GM12864 (cell line): Measurements from ENCODE around the gene FMN2.

Experiments used
- DNase-seq: peaks from one replicate; pipeline ENCODE4 v3.0.0-alpha.2; 2011; ENCODE audit warnings: low read depth
- H3K4me3 ChIP-seq: 2 replicates; pipeline ENCODE4 v1.5.1; 2011; ENCODE audit warnings: mild to moderate bottlenecking, low read depth, low read length, control low read depth
- TF ChIP-seq, protein P1 (sequence below): IDR thresholded peaks from 2 replicates; pipeline ENCODE4 v1.5.1; 2011; ENCODE audit warnings: low read depth, mild to moderate bottlenecking, moderate library complexity, low read length, control low read depth, inconsistent platforms; ENCODE audit errors: missing control alignments

Gene FMN2

GRCh38 chr1:240241278-240241677 lies 149.6 kb downstream of the FMN2 start:
- DNase-seq: no peak
- H3K4me3 ChIP-seq: no peak overlapping the region

DNA sequence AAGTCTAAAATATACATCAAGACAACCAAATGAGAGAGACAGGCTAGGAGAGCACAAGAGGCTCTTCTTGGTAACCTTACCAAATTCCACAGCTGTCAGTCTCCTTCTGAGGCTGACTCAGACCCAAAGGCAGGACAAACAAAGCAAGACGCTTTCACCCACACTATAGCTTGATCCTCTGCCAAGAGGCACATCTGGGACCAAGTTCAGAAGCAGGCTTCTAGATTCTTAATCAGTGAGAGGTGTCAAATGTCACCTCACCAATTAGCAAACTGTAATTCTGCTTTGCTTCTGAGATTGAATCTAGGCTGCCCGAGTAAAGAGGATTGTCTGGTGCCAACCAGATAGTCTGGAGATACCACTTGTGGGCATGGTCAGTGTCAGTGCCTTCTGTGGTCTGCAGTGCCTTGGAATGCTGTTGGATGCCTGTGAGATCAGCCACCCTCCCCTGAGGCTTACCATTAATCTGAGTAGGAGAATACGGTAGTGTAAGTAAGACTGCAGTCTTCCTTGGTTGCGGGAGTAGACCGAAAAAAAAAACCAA lies 151.0 kb downstream of the FMN2 start:
- DNase-seq: no peak
- TF ChIP-seq, protein P1, sequence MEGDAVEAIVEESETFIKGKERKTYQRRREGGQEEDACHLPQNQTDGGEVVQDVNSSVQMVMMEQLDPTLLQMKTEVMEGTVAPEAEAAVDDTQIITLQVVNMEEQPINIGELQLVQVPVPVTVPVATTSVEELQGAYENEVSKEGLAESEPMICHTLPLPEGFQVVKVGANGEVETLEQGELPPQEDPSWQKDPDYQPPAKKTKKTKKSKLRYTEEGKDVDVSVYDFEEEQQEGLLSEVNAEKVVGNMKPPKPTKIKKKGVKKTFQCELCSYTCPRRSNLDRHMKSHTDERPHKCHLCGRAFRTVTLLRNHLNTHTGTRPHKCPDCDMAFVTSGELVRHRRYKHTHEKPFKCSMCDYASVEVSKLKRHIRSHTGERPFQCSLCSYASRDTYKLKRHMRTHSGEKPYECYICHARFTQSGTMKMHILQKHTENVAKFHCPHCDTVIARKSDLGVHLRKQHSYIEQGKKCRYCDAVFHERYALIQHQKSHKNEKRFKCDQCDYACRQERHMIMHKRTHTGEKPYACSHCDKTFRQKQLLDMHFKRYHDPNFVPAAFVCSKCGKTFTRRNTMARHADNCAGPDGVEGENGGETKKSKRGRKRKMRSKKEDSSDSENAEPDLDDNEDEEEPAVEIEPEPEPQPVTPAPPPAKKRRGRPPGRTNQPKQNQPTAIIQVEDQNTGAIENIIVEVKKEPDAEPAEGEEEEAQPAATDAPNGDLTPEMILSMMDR: no peak
- no peak overlapping the region for H3K4me3 ChIP-seq

More at GRCh38 chr1:240241278-240241677, 149.6 kb downstream of the FMN2 start:
- TF ChIP-seq, protein P1: no peak

GRCh38 chr1:240244968-240245628 lies 153.4 kb downstream of the FMN2 start:
- no peak overlapping the region for H3K4me3 ChIP-seq
- DNase-seq: no peak
- TF ChIP-seq, protein P1: no peak

DNA sequence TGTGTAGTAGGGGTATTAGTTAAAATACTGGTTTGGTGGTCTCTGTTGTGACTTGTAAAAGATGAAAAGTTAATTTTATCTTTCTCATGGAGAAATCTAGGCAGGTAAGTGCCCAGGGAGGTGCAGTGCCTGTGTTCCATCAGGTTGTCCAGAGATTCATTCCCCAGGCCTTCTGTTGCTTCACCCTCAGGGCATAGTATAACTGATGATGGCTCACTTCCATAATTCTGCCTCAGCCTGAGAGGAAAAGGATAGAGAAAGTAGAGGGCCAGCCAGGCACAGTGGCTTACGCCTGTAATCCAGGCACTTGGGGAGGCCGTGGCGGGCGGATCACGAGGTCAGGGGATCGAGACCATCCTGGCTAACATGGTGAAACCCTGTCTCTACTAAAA lies 153.9 kb downstream of the FMN2 start:
- no peak overlapping the region for H3K4me3 ChIP-seq
- no peak for DNase-seq

DNA sequence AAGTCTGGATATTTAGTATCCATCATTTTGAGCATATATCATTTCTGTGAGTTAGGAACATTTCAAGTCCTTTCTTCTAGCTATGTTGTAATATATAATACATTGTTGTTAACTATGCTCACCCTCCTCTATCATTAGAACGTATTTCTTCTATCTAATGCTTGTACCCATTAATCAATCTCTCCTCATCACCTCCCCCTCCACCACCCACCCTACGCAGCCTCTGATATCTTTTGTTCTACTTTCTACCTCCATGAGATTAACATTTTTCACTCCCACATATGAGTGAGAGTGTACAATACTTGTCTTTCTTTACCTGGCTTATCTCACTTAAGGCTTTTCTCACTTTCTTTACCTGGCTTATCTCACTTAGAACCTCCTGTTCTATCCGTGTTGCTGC lies 156.2 kb downstream of the FMN2 start:
- DNase-seq: no peak
- H3K4me3 ChIP-seq: no peak overlapping the region
- TF ChIP-seq, protein P1: no peak

More for the DNA sequence above, 153.9 kb downstream of the FMN2 start:
- TF ChIP-seq, protein P1: no peak

GRCh38 chr1:240254006-240254405 lies 162.3 kb downstream of the FMN2 start:
- H3K4me3 ChIP-seq: no peak overlapping the region
- no peak for DNase-seq
- TF ChIP-seq, protein P1: no peak

DNA sequence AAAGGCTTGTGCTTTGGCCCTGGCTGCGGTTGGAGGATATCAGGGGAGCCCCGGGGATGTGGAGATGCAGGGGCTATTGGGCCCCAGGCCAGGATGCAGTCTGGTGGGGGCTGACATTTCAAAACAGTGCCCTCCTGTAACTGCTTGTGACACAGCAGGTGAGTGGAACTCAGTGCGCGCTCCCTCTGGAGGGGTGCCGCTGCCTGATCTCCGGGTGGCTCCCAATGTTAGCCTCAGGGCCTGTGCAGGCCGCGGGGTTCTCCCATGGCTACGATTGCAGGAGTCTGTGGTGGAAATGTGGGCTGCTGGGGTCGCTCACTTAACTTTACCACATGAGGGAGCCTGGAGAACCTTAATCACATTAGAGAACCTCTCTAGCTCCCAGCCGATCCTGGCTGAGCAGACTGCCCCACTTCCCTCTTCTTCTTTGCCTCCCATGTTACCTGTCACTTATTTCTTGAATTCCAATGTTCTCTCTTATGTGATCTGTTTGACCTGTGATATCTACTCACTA lies 163.2 kb downstream of the FMN2 start:
- no peak overlapping the region for H3K4me3 ChIP-seq
- TF ChIP-seq, protein P1: no peak
- no peak for DNase-seq
